DMS114 treated with DMSO at 0.1 percent for 48 hours (cell line): ENCODE results near the gene KIFAP3.

Experiments
- DNase-seq: peaks from one replicate; lab custom pipeline; 2025; ENCODE audit not compliant: unreplicated experiment; lab: John Stamatoyannopoulos, UW

Gene KIFAP3

GRCh38 chr1:169995993-169996392 is 78.5 kb downstream of the KIFAP3 start:
- DNase-seq, result no peak

GRCh38 chr1:169989246-169989645 is 85.2 kb downstream of the KIFAP3 start:
- no peak for DNase-seq

- DNase-seq, result no peak
Observed at GRCh38 chr1:169985757-169986156, 88.7 kb downstream of the KIFAP3 start.

GRCh38 chr1:169974067-169974466 is 100.4 kb downstream of the KIFAP3 start:
- DNase-seq, result no peak

GRCh38 chr1:169970114-169970513 is 104.4 kb downstream of the KIFAP3 start:
- no peak for DNase-seq

- DNase-seq, result no peak
Observed at GRCh38 chr1:169968174-169968573, 106.3 kb downstream of the KIFAP3 start.

- no peak for DNase-seq
Observed at GRCh38 chr1:169964206-169964605, 110.3 kb downstream of the KIFAP3 start.

GRCh38 chr1:169959686-169960085 is 114.8 kb downstream of the KIFAP3 start:
- no peak for DNase-seq

GRCh38 chr1:169958987-169959386 is 115.5 kb downstream of the KIFAP3 start:
- DNase-seq, result no peak

- DNase-seq, result no peak
Observed at GRCh38 chr1:169957884-169958283, 116.6 kb downstream of the KIFAP3 start.

GRCh38 chr1:169951108-169951507 is 123.4 kb downstream of the KIFAP3 start:
- no peak for DNase-seq

GRCh38 chr1:169949139-169949538 is 125.4 kb downstream of the KIFAP3 start:
- no peak for DNase-seq

- DNase-seq, result no peak
Observed at GRCh38 chr1:169946206-169946605, 128.3 kb downstream of the KIFAP3 start.

GRCh38 chr1:169945181-169945580 is 129.3 kb downstream of the KIFAP3 start:
- no peak for DNase-seq

GRCh38 chr1:169944621-169945020 is 129.9 kb downstream of the KIFAP3 start:
- DNase-seq, result no peak

- no peak for DNase-seq
Observed at GRCh38 chr1:169943963-169944526, 130.4 kb downstream of the KIFAP3 start.

GRCh38 chr1:169941982-169942830 is 132.3 kb downstream of the KIFAP3 start:
- peak; percentile 21 for DNase-seq

GRCh38 chr1:169933984-169934725 is 140.3 kb downstream of the KIFAP3 start:
- DNase-seq, result peak; percentile 35

GRCh38 chr1:169931795-169932231 is 142.7 kb downstream of the KIFAP3 start:
- peak; percentile 24 for DNase-seq

- no peak for DNase-seq
Observed at GRCh38 chr1:169929210-169929526, 145.3 kb downstream of the KIFAP3 start.

GRCh38 chr1:169928438-169929209 is 145.9 kb downstream of the KIFAP3 start:
- DNase-seq, result peak; percentile 57
